ENCODE data around the gene MAB21L3. TPM values are rescaled to one million over a fixed set of nuclear protein-coding genes. Genes with fewer than 3 reads are reported as not detected.

Gene MAB21L3
- total RNA-seq, 4 donors from 2014 or later = 12.0 to 22.7 (median 19.6) TPM

DNA sequence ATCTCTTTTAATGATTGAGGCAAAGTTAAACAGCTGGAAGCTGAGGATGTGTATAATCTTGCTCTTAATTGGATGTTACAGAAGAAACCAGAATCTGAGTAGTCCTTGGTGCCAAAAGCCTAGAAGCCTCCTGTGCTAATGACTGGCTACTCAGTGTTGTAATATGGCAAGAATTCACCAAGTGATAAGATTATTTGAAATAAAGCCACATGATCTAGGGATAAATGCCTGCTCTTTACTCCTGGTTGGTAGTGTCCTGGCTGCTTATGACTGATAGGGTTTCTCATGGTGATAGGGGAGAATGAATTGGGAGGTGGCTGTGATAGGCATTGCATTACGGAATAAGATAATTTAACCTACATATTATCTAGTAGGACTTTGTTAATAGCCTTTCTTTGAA, 13.6 kb upstream of the MAB21L3 start:
- no peak overlapping the region for H3K27ac ChIP-seq
- intact Hi-C loops (cut with DNase I) = no loop called here
- peaks cover 0 to 8% (median 0%) of the 10 kb centered on the region in 3 donors for H3K4me1 ChIP-seq
- peaks cover 0 to 24% (median 0%) of the 10 kb centered on the region in 3 donors for H3K9me3 ChIP-seq
- WGBS, 2 donors = 76 to 89% methylated on average over 1 of the region's 1 CpG
- TF ChIP-seq POLR2A (IDR thresholded peaks at IDR 0.05) = no peak
- TF ChIP-seq, protein P1, sequence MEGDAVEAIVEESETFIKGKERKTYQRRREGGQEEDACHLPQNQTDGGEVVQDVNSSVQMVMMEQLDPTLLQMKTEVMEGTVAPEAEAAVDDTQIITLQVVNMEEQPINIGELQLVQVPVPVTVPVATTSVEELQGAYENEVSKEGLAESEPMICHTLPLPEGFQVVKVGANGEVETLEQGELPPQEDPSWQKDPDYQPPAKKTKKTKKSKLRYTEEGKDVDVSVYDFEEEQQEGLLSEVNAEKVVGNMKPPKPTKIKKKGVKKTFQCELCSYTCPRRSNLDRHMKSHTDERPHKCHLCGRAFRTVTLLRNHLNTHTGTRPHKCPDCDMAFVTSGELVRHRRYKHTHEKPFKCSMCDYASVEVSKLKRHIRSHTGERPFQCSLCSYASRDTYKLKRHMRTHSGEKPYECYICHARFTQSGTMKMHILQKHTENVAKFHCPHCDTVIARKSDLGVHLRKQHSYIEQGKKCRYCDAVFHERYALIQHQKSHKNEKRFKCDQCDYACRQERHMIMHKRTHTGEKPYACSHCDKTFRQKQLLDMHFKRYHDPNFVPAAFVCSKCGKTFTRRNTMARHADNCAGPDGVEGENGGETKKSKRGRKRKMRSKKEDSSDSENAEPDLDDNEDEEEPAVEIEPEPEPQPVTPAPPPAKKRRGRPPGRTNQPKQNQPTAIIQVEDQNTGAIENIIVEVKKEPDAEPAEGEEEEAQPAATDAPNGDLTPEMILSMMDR (IDR thresholded peaks at IDR 0.05) = no peak
- DNase-seq = no peak
- H3K36me3 ChIP-seq = no peaks in the 10 kb centered on the region
- no peak overlapping the region for H3K4me3 ChIP-seq
- H3K27me3 ChIP-seq = no peaks in the 10 kb centered on the region

GRCh38 chr1:116099379-116099778, 11.8 kb upstream of the MAB21L3 start:
- 85 to 87% methylated on average over 4 of the region's 4 CpGs for WGBS, 2 donors
- Histone ChIP-seq H3K4me3 (no peak overlapping the region), H3K36me3 (no peaks in the 10 kb centered on the region), H3K4me1 (no peaks in the 10 kb centered on the region), H3K9me3 (peaks cover 0 to 18% (median 0%) of the 10 kb centered on the region in 3 donors), H3K27me3 (no peaks in the 10 kb centered on the region), H3K27ac (no peak overlapping the region)
- DNase-seq = no peak
- no peak for TF ChIP-seq POLR2A (IDR thresholded peaks at IDR 0.05)
- TF ChIP-seq, protein P1 (IDR thresholded peaks at IDR 0.05) = no peak
- intact Hi-C loops (cut with DNase I) = no loop called here

- Histone ChIP-seq H3K4me3 (no peak overlapping the region), H3K4me1 (no peaks in the 10 kb centered on the region), H3K27me3 (no peaks in the 10 kb centered on the region), H3K9me3 (peaks cover 0 to 13% (median 0%) of the 10 kb centered on the region in 3 donors), H3K36me3 (no peaks in the 10 kb centered on the region), H3K27ac (no peak overlapping the region)
- 81 to 83% methylated on average over 2 of the region's 2 CpGs for WGBS, 2 donors
- intact Hi-C loops (cut with DNase I) = no loop called here
- no peak for TF ChIP-seq POLR2A (IDR thresholded peaks at IDR 0.05)
- TF ChIP-seq, protein P1 (IDR thresholded peaks at IDR 0.05) = no peak
- no peak for DNase-seq
Measured at GRCh38 chr1:116099919-116100318, 11.3 kb upstream of the MAB21L3 start.

DNA sequence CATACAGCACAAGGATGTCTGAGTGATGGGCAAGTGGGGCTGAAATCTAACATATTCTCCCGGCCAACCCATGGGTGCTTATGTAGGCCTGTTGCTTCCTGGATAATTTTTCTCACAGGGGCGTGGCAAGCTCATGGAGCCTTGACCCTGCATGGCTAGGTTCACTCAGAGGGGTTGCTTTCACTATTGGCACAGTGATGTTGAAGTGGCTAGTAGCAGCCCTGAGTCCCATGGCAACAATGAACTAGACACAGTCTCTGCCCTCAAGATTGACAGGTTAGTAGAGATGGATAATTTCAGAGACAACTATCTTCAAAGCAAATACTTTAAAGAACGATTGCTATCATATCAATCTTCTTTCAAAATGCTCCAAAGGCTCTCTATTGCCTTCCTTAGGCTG, 6.5 kb upstream of the MAB21L3 start:
- Histone ChIP-seq H3K36me3 (no peaks in the 10 kb centered on the region), H3K27ac (no peak overlapping the region), H3K4me1 (peaks cover 0 to 6% (median 0%) of the 10 kb centered on the region in 3 donors), H3K4me3 (no peak overlapping the region), H3K9me3 (no peaks in the 10 kb centered on the region), H3K27me3 (no peaks in the 10 kb centered on the region)
- intact Hi-C loops (cut with DNase I) = no loop called here
- no peak for DNase-seq
- WGBS, 2 donors = 60 to 81% methylated on average over 3 of the region's 3 CpGs
- TF ChIP-seq, protein P1 (IDR thresholded peaks at IDR 0.05) = no peak
- no peak for TF ChIP-seq POLR2A (IDR thresholded peaks at IDR 0.05)

GRCh38 chr1:116105996-116106395, 5.2 kb upstream of the MAB21L3 start:
- Histone ChIP-seq H3K36me3 (no peaks in the 10 kb centered on the region), H3K4me1 (peaks cover 7 to 19% (median 8%) of the 10 kb centered on the region in 3 donors), H3K9me3 (no peaks in the 10 kb centered on the region), H3K27me3 (no peaks in the 10 kb centered on the region), H3K4me3 (no peak overlapping the region), H3K27ac (no peak overlapping the region)
- intact Hi-C loops (cut with DNase I) = no loop called here
- 29 to 41% methylated on average over 2 of the region's 2 CpGs for whole genome bisulfite sequencing, 2 donors
- TF ChIP-seq POLR2A (IDR thresholded peaks at IDR 0.05) = no peak
- TF ChIP-seq, protein P1 (IDR thresholded peaks at IDR 0.05) = no peak
- no peak for DNase-seq
